ENCODE measurements around the gene TFPT.
"Not testable (repeated sequence)": the region's sequence is repeated elsewhere in the genome, so short reads cannot be mapped to it uniquely, and the experiment has no call there.

Gene TFPT

GRCh38 chr19:54109651-54110050 is 5.8 kb downstream of the TFPT start:
- no peak overlapping the region for H3K27ac ChIP-seq (ENCODE audit: low read length)
- H3K9ac ChIP-seq (ENCODE audit: low read length in 2 of 2): no peak overlapping the region
- no peak overlapping the region for H3K4me3 ChIP-seq (ENCODE audit: low read length in 2 of 2)
- H3K27me3 ChIP-seq (ENCODE audit: control insufficient read depth in 1 of 2, insufficient read depth in 2 of 2, low read length in 2 of 2): no peaks in the 10 kb centered on the region
- H3K36me3 ChIP-seq (ENCODE audit: control insufficient read depth in 2 of 2, insufficient read depth in 2 of 2, low read length in 2 of 2): peaks cover 28 to 37% of the 10 kb centered on the region in 2 donors
- H3K4me1 ChIP-seq (ENCODE audit: control insufficient read depth, insufficient read depth, low read length): peaks cover 8% of the 10 kb centered on the region
- no peaks in the 10 kb centered on the region for H3K9me3 ChIP-seq (ENCODE audit: control insufficient read depth in 2 of 2, low read length in 2 of 2)

- no peak overlapping the region for H3K27ac ChIP-seq (ENCODE audit: low read length)
- H3K36me3 ChIP-seq (ENCODE audit: control insufficient read depth in 2 of 2, insufficient read depth in 2 of 2, low read length in 2 of 2): peaks cover 28 to 37% of the 10 kb centered on the region in 2 donors
- no peak overlapping the region for H3K9ac ChIP-seq (ENCODE audit: low read length in 2 of 2)
- H3K4me1 ChIP-seq (ENCODE audit: control insufficient read depth, insufficient read depth, low read length): peaks cover 2% of the 10 kb centered on the region
- H3K9me3 ChIP-seq (ENCODE audit: control insufficient read depth in 2 of 2, low read length in 2 of 2): no peaks in the 10 kb centered on the region
- H3K4me3 ChIP-seq (ENCODE audit: low read length in 2 of 2): no peak overlapping the region
- no peaks in the 10 kb centered on the region for H3K27me3 ChIP-seq (ENCODE audit: control insufficient read depth in 1 of 2, insufficient read depth in 2 of 2, low read length in 2 of 2)
Observed at GRCh38 chr19:54108496-54108895, 7.0 kb downstream of the TFPT start.

GRCh38 chr19:54107876-54108490 is 7.5 kb downstream of the TFPT start:
- peaks cover 7% of the 10 kb centered on the region for H3K4me1 ChIP-seq (ENCODE audit: control insufficient read depth, insufficient read depth, low read length)
- peaks cover 28 to 37% of the 10 kb centered on the region in 2 donors for H3K36me3 ChIP-seq (ENCODE audit: control insufficient read depth in 2 of 2, insufficient read depth in 2 of 2, low read length in 2 of 2)

GRCh38 chr19:54106716-54107115 is 8.7 kb downstream of the TFPT start:
- H3K27ac ChIP-seq (ENCODE audit: low read length): no peak overlapping the region
- no peaks in the 10 kb centered on the region for H3K27me3 ChIP-seq (ENCODE audit: control insufficient read depth in 1 of 2, insufficient read depth in 2 of 2, low read length in 2 of 2)
- H3K4me1 ChIP-seq (ENCODE audit: control insufficient read depth, insufficient read depth, low read length): peaks cover 11% of the 10 kb centered on the region
- no peak overlapping the region for H3K4me3 ChIP-seq (ENCODE audit: low read length in 2 of 2)
- peaks cover 26 to 37% of the 10 kb centered on the region in 2 donors for H3K36me3 ChIP-seq (ENCODE audit: control insufficient read depth in 2 of 2, insufficient read depth in 2 of 2, low read length in 2 of 2)
- H3K9me3 ChIP-seq (ENCODE audit: control insufficient read depth in 2 of 2, low read length in 2 of 2): no peaks in the 10 kb centered on the region
- H3K9ac ChIP-seq (ENCODE audit: low read length in 2 of 2): no peak overlapping the region

More at GRCh38 chr19:54107876-54108490, 7.5 kb downstream of the TFPT start:
- H3K9ac ChIP-seq (ENCODE audit: low read length in 2 of 2): no peak overlapping the region
- no peak overlapping the region for H3K27ac ChIP-seq (ENCODE audit: low read length)
- no peak overlapping the region for H3K4me3 ChIP-seq (ENCODE audit: low read length in 2 of 2)
- no peaks in the 10 kb centered on the region for H3K27me3 ChIP-seq (ENCODE audit: control insufficient read depth in 1 of 2, insufficient read depth in 2 of 2, low read length in 2 of 2)
- no peaks in the 10 kb centered on the region for H3K9me3 ChIP-seq (ENCODE audit: control insufficient read depth in 2 of 2, low read length in 2 of 2)

GRCh38 chr19:54105796-54106195 is 9.7 kb downstream of the TFPT start:
- H3K36me3 ChIP-seq (ENCODE audit: control insufficient read depth in 2 of 2, insufficient read depth in 2 of 2, low read length in 2 of 2): peaks cover 24 to 34% of the 10 kb centered on the region in 2 donors
- no peak overlapping the region for H3K27ac ChIP-seq (ENCODE audit: low read length)
- no peaks in the 10 kb centered on the region for H3K9me3 ChIP-seq (ENCODE audit: control insufficient read depth in 2 of 2, low read length in 2 of 2)
- no peak overlapping the region for H3K4me3 ChIP-seq (ENCODE audit: low read length in 2 of 2)
- H3K4me1 ChIP-seq (ENCODE audit: control insufficient read depth, insufficient read depth, low read length): peaks cover 11% of the 10 kb centered on the region
- no peak overlapping the region for H3K9ac ChIP-seq (ENCODE audit: low read length in 2 of 2)
- H3K27me3 ChIP-seq (ENCODE audit: control insufficient read depth in 1 of 2, insufficient read depth in 2 of 2, low read length in 2 of 2): no peaks in the 10 kb centered on the region

GRCh38 chr19:54104998-54105715 is 10.3 kb downstream of the TFPT start:
- Histone ChIP-seq H3K9ac (ENCODE audit: low read length in 2 of 2) (no peak overlapping the region), H3K9me3 (ENCODE audit: control insufficient read depth in 2 of 2, low read length in 2 of 2) (no peaks in the 10 kb centered on the region), H3K27ac (ENCODE audit: low read length) (no peak overlapping the region), H3K4me3 (ENCODE audit: low read length in 2 of 2) (no peak overlapping the region), H3K4me1 (ENCODE audit: control insufficient read depth, insufficient read depth, low read length) (peaks cover 11% of the 10 kb centered on the region), H3K27me3 (ENCODE audit: control insufficient read depth in 1 of 2, insufficient read depth in 2 of 2, low read length in 2 of 2) (no peaks in the 10 kb centered on the region), H3K36me3 (ENCODE audit: control insufficient read depth in 2 of 2, insufficient read depth in 2 of 2, low read length in 2 of 2) (peaks cover 22 to 29% of the 10 kb centered on the region in 2 donors)

- Histone ChIP-seq H3K27me3 (ENCODE audit: control insufficient read depth in 1 of 2, insufficient read depth in 2 of 2, low read length in 2 of 2) (no peaks in the 10 kb centered on the region), H3K27ac (ENCODE audit: low read length) (peak within 1 kb of the TSS; percentile 55), H3K36me3 (ENCODE audit: control insufficient read depth in 2 of 2, insufficient read depth in 2 of 2, low read length in 2 of 2) (peaks cover 7 to 11% of the 10 kb centered on the region in 2 donors), H3K4me3 (ENCODE audit: low read length in 2 of 2) (peak within 1 kb of the TSS; percentile 97 to 99), H3K4me1 (ENCODE audit: control insufficient read depth, insufficient read depth, low read length) (peaks cover 11% of the 10 kb centered on the region), H3K9ac (ENCODE audit: low read length in 2 of 2) (peak within 1 kb of the TSS; percentile 81 to 94), H3K9me3 (ENCODE audit: control insufficient read depth in 2 of 2, low read length in 2 of 2) (no peaks in the 10 kb centered on the region)
Observed at GRCh38 chr19:54102421-54103169, 12.9 kb downstream of the TFPT start, which contains the start of gene NDUFA3. Gene NDUFA3 (plus strand): TSS chr19:54102855. CDS start chr19:54102879, 24 bp downstream.

- Histone ChIP-seq H3K4me3 (ENCODE audit: low read length in 2 of 2) (no peak within 1 kb of the TSS), H3K27me3 (ENCODE audit: control insufficient read depth in 1 of 2, insufficient read depth in 2 of 2, low read length in 2 of 2) (peaks cover 4 to 9% of the 10 kb centered on the region in 2 donors), H3K9me3 (ENCODE audit: control insufficient read depth in 2 of 2, low read length in 2 of 2) (no peaks in the 10 kb centered on the region), H3K9ac (ENCODE audit: low read length in 2 of 2) (no peak within 1 kb of the TSS), H3K36me3 (ENCODE audit: control insufficient read depth in 2 of 2, insufficient read depth in 2 of 2, low read length in 2 of 2) (peaks cover under 1 to 1% of the 10 kb centered on the region in 2 donors), H3K4me1 (ENCODE audit: control insufficient read depth, insufficient read depth, low read length) (peaks cover 17% of the 10 kb centered on the region), H3K27ac (ENCODE audit: low read length) (no peak within 1 kb of the TSS)
Observed at GRCh38 chr19:54100561-54100960, 14.9 kb downstream of the TFPT start, which contains the start of gene OSCAR. Gene OSCAR (minus strand): TSS chr19:54100803. CDS start chr19:54100792, 11 bp downstream.

GRCh38 chr19:54099903-54100255 is 15.6 kb downstream of the TFPT start:
- not testable (repeated sequence) for H3K9me3 ChIP-seq (ENCODE audit: control insufficient read depth in 2 of 2, low read length in 2 of 2); H3K9ac ChIP-seq (ENCODE audit: low read length in 2 of 2); H3K36me3 ChIP-seq (ENCODE audit: control insufficient read depth in 2 of 2, insufficient read depth in 2 of 2, low read length in 2 of 2); H3K27ac ChIP-seq (ENCODE audit: low read length); H3K4me3 ChIP-seq (ENCODE audit: low read length in 2 of 2)
- H3K27me3 ChIP-seq (ENCODE audit: control insufficient read depth in 1 of 2, insufficient read depth in 2 of 2, low read length in 2 of 2): peaks cover 7 to 12% of the 10 kb centered on the region in 2 donors
- H3K4me1 ChIP-seq (ENCODE audit: control insufficient read depth, insufficient read depth, low read length): peaks cover 19% of the 10 kb centered on the region

GRCh38 chr19:54099190-54099902 is 16.1 kb downstream of the TFPT start:
- Histone ChIP-seq H3K27ac (ENCODE audit: low read length) (no peak overlapping the region), H3K36me3 (ENCODE audit: control insufficient read depth in 2 of 2, insufficient read depth in 2 of 2, low read length in 2 of 2) (no peaks in the 10 kb centered on the region), H3K27me3 (ENCODE audit: control insufficient read depth in 1 of 2, insufficient read depth in 2 of 2, low read length in 2 of 2) (peaks cover 10 to 16% of the 10 kb centered on the region in 2 donors), H3K4me3 (ENCODE audit: low read length in 2 of 2) (no peak overlapping the region), H3K4me1 (ENCODE audit: control insufficient read depth, insufficient read depth, low read length) (peaks cover 19% of the 10 kb centered on the region), H3K9ac (ENCODE audit: low read length in 2 of 2) (no peak overlapping the region), H3K9me3 (ENCODE audit: control insufficient read depth in 2 of 2, low read length in 2 of 2) (peaks cover 0 to 1% of the 10 kb centered on the region in 2 donors)
